Activated CD8-positive, alpha-beta memory T cell treated with anti-CD3 and anti-CD28 coated beads, Interleukin-2, amount 50 U/mL, for 1 hour (primary cell): ENCODE results near the gene RABL3.
"Not testable (repeated sequence)": the region's sequence is repeated elsewhere in the genome, so short reads cannot be mapped to it uniquely, and the experiment has no call there.

Source experiments
- DNase-seq: peaks from one replicate; pipeline ENCODE4 v3.0.0-alpha.2; 2020; ENCODE audit errors: extremely low read depth

Gene RABL3

GRCh38 chr3:120742198-120742848, at the start of gene RABL3, which contains the start of gene GTF2E1:
TSS of gene RABL3 (minus strand) at chr3:120742516. CDS start at chr3:120742507, 9 bp downstream.
TSS of gene GTF2E1 (plus strand) at chr3:120742744. CDS start at chr3:120750553, 7,809 bp downstream.
- DNase-seq, result peak; percentile 91

- DNase-seq, result no peak
Observed at GRCh38 chr3:120791913-120792312, 49.6 kb upstream of the RABL3 start.

GRCh38 chr3:120791010-120791409, 48.7 kb upstream of the RABL3 start:
- no peak for DNase-seq

GRCh38 chr3:120785832-120786231, 43.5 kb upstream of the RABL3 start:
- not testable (repeated sequence) for DNase-seq

- DNase-seq, result no peak
Observed at GRCh38 chr3:120780977-120781376, 38.7 kb upstream of the RABL3 start.

GRCh38 chr3:120778776-120779175, 36.5 kb upstream of the RABL3 start:
- DNase-seq, result no peak

GRCh38 chr3:120775411-120775810, 33.1 kb upstream of the RABL3 start:
- DNase-seq, result no peak

- DNase-seq, result no peak
Observed at GRCh38 chr3:120773932-120774331, 31.6 kb upstream of the RABL3 start.

- DNase-seq, result no peak
Observed at GRCh38 chr3:120772081-120772480, 29.8 kb upstream of the RABL3 start.

- no peak for DNase-seq
Observed at GRCh38 chr3:120770891-120771290, 28.6 kb upstream of the RABL3 start.

GRCh38 chr3:120769436-120769835, 27.1 kb upstream of the RABL3 start:
- no peak for DNase-seq

GRCh38 chr3:120767106-120767505, 24.8 kb upstream of the RABL3 start:
- DNase-seq, result no peak

GRCh38 chr3:120766576-120766975, 24.3 kb upstream of the RABL3 start:
- DNase-seq, result no peak

- DNase-seq, result no peak
Observed at GRCh38 chr3:120765830-120766493, 23.6 kb upstream of the RABL3 start.

GRCh38 chr3:120764206-120764605, 21.9 kb upstream of the RABL3 start:
- no peak for DNase-seq

GRCh38 chr3:120763601-120764000, 21.3 kb upstream of the RABL3 start:
- no peak for DNase-seq

- no peak for DNase-seq
Observed at GRCh38 chr3:120762615-120763014, 20.3 kb upstream of the RABL3 start.

- not testable (repeated sequence) for DNase-seq
Observed at GRCh38 chr3:120758551-120758950, 16.2 kb upstream of the RABL3 start.

- DNase-seq, result no peak
Observed at GRCh38 chr3:120756061-120756460, 13.7 kb upstream of the RABL3 start.

- DNase-seq, result no peak
Observed at GRCh38 chr3:120753810-120754209, 11.5 kb upstream of the RABL3 start.

- no peak for DNase-seq
Observed at GRCh38 chr3:120752865-120753264, 10.5 kb upstream of the RABL3 start.

- no peak for DNase-seq
Observed at GRCh38 chr3:120752230-120752629, 9.9 kb upstream of the RABL3 start.

GRCh38 chr3:120749843-120750242, 7.5 kb upstream of the RABL3 start:
- DNase-seq, result no peak
